ENCODE data around the gene SSTR3.

SSTR3 gene

DNA sequence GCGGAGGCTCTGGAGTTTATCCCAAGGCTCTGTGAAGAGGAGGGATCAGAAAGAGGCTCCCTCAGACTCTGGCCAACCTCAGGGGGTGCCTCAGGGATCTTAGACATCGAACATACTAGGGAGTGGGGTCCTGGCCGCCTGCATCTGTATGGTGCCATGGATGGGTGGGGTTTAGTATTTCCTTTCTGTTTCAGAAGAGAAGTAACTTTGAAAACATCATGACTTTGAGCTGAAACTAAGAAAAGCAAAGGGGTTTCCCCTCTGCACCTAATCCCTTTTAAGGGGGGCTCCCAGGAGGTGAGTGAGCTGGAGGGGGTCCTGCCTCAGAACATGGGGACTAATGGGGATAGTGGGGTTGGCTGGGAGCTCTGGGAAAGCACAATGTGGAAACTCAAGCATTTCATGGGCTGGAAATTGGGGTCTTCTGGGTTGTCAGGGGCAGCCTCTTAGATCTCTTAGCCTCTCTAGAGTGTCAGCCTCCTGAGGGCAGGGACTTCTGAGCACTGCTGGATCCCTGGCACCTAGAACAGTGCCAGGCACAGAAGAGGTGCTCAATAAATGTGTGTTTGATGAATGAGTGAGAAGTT is 11.8 kb upstream of the SSTR3 start:
- TF ChIP-seq, protein P1, sequence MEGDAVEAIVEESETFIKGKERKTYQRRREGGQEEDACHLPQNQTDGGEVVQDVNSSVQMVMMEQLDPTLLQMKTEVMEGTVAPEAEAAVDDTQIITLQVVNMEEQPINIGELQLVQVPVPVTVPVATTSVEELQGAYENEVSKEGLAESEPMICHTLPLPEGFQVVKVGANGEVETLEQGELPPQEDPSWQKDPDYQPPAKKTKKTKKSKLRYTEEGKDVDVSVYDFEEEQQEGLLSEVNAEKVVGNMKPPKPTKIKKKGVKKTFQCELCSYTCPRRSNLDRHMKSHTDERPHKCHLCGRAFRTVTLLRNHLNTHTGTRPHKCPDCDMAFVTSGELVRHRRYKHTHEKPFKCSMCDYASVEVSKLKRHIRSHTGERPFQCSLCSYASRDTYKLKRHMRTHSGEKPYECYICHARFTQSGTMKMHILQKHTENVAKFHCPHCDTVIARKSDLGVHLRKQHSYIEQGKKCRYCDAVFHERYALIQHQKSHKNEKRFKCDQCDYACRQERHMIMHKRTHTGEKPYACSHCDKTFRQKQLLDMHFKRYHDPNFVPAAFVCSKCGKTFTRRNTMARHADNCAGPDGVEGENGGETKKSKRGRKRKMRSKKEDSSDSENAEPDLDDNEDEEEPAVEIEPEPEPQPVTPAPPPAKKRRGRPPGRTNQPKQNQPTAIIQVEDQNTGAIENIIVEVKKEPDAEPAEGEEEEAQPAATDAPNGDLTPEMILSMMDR (conservative IDR thresholded peaks at IDR 0.05) = no peak
- no peak overlapping the region for H3K27ac ChIP-seq

DNA sequence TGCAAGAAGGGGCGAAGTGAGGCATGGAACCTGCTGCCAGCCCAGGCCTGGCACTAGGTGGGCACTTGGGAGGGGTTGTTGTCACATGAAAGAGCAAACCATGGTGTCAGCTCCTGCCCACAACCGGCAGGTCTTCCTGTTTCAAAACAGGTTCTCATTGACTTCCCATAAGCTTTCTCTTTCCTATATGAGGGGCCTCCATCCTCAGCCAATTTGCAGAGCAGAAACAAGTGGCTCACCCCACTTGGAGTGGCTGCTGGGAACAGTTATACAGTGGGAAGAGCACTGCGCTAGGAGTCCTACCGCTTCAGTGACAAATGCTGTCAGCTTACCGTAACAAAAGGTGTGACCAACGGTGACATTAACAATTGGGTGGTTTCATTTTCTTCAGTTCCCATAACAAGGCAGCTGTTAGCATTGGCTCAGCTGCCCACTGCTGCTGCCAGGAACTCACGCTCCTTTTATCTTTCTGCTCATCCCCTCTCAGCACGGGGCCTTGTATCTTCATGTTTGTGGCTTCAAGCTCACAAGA is 10.2 kb upstream of the SSTR3 start:
- H3K27ac ChIP-seq = no peak overlapping the region
- TF ChIP-seq, protein P1 (conservative IDR thresholded peaks at IDR 0.05) = no peak

DNA sequence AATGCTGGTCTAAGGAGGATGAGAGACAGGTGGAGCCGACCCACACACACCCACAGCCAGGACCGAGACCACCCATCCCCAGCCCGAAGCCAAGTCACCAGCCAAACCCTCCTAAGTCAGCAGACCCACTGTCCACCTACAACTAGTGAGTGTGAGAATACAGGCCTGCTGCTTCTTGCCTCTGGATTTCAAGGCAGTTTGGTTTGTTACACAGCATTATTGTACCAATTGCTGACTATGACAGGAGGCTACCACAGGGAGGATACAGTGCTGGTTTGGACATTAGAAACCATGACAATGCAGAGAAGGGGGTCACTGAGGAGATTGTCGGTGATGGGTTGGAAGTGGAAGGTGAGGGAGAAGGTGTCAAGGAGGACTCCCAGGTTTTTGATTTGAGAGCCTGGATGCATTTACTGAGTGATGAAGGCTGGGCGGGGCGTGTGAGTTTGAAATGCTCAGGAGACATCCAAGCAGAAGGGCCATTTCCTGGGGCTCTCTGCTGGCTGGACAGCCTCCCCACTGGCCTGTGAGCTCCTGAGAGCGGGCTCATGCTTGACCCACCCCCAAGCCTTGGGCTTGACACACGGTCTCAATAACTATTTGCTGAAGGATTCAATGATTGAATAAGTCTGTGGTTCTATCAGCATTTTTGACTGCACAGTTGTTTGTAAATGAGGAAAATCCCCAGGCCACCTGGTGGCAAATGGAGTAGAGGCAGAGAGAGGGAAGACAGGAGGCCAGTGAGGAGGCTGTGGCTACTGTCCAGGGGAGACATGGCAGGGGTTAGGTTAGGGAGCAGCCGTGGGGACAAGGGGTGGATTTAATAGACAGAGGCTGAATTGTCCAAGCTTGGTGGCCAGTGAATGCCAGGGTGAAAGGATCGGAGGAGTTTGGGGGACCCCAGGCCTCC is 9.4 kb upstream of the SSTR3 start:
- H3K27ac ChIP-seq = no peak overlapping the region
- TF ChIP-seq, protein P1 (conservative IDR thresholded peaks at IDR 0.05) = no peak

DNA sequence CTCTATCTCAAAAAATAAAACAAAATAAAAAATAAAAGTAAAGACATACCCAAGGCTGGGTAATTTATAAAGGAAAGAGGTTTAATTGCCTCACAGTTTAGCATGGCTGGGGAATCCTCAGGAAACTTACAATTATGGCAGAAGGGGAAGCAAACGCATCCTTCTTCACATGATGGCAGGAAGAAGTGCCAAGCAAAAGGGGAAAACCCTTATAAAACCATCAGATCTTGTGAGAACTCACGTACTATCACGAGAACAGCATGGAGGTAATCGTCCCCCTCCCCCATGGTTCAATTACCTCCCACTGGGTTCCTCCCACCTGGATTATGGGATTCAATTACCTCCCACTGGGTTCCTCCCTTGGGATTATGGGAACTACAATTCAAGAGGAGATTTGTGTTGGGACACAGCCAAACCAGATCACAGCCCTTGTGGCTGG is 8.3 kb upstream of the SSTR3 start:
- H3K27ac ChIP-seq = no peak overlapping the region
- TF ChIP-seq, protein P1 (conservative IDR thresholded peaks at IDR 0.05) = no peak

DNA sequence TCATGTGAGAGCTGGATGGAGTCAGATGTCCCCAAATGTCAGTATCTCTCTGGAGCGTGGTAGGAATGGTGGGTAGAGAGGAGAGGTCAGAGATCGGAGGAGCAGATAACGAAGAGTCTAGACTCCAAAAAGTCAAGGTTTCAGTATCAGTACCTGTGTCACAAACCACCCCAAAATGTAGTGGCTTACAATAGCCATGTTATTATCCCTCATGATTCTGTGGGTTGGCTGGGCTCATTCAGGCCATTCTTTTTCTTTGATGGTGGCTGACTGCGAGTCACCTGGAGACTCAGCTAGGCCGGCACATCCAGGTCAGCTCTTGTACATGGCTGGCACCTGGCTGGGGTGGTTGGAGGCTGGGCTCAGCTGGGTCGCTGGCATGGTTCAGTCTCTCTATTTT is 7.3 kb upstream of the SSTR3 start:
- no peak overlapping the region for H3K27ac ChIP-seq

DNA sequence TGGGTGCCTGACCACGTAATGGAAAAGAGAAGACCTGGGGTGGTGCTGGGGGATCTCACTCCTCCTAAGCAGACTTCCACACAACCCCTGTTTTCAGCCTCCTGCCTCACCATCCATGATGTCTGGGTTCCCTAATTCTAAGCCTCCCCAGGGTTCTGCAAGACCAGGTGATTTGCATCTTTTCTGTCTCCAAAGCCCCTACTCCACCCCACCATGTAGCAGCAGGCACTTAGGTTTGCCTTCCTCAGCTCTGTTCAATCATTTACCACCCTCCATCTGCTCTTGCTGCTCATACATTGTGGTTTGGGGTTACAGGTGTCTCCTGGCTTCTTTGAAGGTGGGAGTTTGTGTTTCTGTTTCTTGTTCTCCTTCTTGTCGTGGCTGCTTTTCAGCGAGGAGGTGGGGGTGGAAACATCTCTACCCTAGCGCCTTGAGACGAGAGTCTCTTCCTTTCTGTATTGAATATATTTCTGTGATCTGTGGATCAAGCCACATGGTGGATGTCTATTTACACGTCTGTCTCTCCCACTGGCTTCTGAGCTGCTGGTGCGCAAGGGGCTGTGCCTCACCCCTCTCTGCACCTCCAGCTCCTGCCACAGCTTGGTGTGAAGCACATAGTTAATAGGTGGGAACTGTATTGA is 6.6 kb upstream of the SSTR3 start:
- TF ChIP-seq, protein P1 (conservative IDR thresholded peaks at IDR 0.05) = no peak
- H3K27ac ChIP-seq = no peak overlapping the region

More for the DNA sequence above, 7.3 kb upstream of the SSTR3 start:
- TF ChIP-seq, protein P1 (conservative IDR thresholded peaks at IDR 0.05) = no peak

DNA sequence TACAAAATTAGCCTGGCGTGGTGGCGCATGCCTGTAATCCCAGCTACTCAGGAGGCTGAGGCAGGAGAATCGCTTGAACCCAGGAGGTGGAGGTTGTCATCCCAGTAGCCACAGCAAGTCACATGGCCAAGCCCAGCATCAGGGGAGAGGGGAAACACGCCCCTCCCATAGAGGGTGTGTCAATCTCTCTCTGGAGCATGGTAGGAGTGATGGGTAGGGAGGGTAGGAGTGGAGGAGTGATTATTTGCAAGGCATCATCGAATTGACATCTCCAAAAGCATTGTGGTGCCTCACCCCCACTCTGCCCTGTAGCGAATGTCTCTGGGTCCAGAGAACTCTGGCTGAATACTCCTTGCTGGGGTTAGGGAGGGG is 6.1 kb upstream of the SSTR3 start:
- no peak overlapping the region for H3K27ac ChIP-seq
- TF ChIP-seq, protein P1 (conservative IDR thresholded peaks at IDR 0.05) = no peak

Data from VCaP (cell line).